H54 (cell line): Measurements from ENCODE around the gene UBN2.
"Not testable (repeated sequence)": the region's sequence is repeated elsewhere in the genome, so short reads cannot be mapped to it uniquely, and the experiment has no call there.

Experiments used
- DNase-seq: peaks from one replicate; pipeline ENCODE4 v3.0.0; 2011; ENCODE audit warnings: low spot score, mixed read lengths; ENCODE audit not compliant: insufficient read length
- FAIRE-seq: peaks from 3 replicates; lab custom pipeline; 2011; peaks lifted over from hg19 to GRCh38; lab: Jason Lieb, UNC
- POLR2A ChIP-seq: IDR thresholded peaks from 2 replicates; pipeline ENCODE4 v1.6.1; 2011; ENCODE audit warnings: low read depth, mild to moderate bottlenecking, low read length

Gene UBN2

DNA sequence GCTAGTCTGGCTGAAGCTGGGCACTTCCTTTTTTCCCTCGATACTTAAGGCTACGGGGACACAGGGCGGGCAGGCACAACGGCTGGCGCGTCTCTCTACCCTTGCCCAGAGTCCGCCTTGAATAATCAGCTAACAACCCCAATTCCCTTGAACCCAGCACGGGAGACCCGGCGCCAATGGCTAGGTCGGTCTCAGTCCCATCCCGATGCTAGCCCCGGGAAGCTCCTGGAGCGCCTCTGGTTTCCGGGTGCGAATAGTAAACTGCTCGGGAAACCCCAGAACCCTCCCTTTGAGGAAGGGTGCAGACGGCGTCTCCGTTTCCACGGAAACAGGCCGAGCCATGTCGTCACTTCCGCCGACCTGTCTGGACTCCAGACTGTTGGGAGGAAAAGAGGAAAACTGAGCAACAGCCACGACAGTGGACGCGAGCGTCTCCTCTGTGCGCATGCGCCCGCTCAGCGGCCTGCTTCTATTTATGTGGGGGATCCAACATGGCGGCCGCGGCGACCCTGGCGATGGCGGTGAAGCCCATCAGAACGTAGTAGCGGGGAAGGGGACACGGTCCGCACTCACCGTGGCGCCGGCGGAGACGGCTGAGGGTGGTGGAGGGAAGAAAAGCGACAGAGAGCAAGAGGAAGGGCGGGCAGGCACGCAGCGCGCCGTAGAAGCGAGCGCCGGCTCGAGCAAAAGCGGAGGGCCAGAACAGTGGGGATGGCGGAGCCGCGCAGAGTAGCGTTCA lies at the start of gene UBN2:
TSS of gene UBN2 (plus strand) at position 464 of the 739 bp plus-strand sequence. CDS start at position 712, 248 bp downstream.
- TF ChIP-seq POLR2A, result peak; percentile 93
- FAIRE-seq (peak; percentile 94), DNase-seq (peak; percentile 96)

- DNase-seq, result no peak
- peak; percentile 84 for FAIRE-seq
- no peak for TF ChIP-seq POLR2A
Observed at GRCh38 chr7:139181404-139181803, 49.6 kb upstream of the UBN2 start.

DNA sequence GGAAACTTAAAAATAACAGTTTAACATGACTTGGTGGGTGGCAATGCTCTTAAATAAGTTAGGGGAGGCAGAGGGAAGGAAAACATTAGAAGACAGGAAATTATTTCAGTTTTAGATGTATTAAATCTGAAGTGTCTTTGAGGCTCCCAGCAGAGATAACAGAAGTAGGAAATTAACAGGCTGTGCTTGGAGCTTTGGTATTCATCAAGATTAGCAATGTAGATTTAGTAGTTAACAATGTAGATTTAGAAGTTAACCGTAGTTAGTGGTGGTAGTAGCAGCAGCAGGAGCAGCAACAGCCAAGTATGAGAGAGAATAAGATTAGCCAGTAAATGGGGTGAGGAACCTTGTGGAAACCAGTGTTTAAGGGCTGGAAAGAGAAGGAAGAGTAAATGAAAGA lies 48.7 kb upstream of the UBN2 start:
- FAIRE-seq, result no peak
- DNase-seq, result no peak
- TF ChIP-seq POLR2A, result no peak

GRCh38 chr7:139183251-139183650 lies 47.8 kb upstream of the UBN2 start:
- TF ChIP-seq POLR2A, result no peak
- no peak for DNase-seq
- FAIRE-seq, result no peak

DNA sequence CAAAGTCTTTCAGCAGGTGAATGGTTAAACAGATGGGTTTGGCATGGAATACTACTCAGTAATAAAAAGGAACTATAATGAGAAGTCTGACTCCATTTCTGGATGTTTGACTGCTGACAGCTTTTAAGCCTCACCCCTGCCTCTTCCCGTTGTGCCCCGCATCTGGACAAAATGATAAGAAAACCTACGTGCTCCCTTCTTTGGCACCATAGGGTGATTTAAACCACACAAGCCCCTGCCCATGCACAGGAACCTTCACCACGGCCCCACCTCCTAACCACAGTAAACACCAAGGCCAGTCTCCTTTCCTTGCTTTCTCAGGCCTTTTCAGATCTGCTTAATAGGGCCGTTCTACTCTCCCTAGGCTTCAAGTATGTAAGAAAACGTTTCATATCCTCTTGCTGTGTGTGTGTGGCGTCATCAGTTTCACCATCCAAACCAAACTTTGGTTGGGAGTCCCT lies 47.1 kb upstream of the UBN2 start:
- DNase-seq (no peak), FAIRE-seq (no peak)
- no peak for TF ChIP-seq POLR2A

GRCh38 chr7:139186146-139186545 lies 44.9 kb upstream of the UBN2 start:
- FAIRE-seq (no peak), DNase-seq (no peak)
- no peak for TF ChIP-seq POLR2A

DNA sequence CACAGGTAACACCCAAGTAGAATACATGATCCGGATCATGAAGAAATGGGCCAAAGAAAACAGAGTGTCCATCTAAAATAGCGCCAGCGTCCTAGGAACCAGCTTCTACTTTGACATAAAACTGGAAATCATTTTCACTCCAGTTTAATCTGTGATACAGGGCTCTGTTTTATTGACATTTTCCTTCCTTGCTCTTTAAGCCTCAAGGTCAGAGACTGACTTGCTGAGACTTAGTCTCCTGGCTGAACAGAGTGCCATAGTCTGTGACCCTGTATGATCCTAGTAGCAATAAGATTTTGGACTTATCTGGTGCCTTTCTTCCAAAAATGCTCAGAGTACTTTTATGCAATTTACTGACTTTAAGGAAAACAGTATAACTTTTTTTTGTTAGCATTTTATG lies 41.7 kb upstream of the UBN2 start:
- no peak for DNase-seq
- no peak for FAIRE-seq
- TF ChIP-seq POLR2A, result no peak

DNA sequence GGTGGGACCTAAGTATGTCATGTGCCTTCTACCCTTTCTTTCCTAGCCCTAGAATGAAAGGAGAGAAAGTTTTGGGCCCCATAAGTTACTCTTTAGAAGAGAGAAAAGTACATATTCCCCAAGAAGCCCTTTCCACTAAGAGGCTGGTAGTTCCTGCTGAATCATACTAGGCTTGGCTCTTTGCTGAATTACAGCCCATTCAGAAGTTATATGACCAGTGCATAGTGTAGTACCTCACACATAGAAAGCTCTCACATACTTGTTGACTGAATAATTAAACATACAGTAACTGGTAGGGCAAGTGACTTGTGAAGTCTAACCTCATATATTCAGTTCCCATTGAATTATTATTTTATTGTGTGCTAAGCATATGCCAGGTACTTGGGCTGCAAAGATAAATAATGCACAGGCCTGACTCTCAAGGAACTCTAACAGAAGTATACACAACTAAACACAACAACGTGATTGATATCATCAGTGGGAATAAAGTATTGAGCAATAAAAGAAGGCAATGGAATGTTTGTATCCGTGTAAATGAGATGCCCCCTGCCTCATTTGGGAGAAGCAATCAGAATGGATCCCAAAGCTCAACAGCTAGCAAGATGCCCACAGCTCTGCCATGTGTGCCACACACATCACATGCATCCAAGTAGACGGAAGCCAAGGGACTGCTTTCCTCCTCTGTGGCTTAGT lies 38.9 kb upstream of the UBN2 start:
- DNase-seq (no peak), FAIRE-seq (no peak)
- no peak for TF ChIP-seq POLR2A

GRCh38 chr7:139200382-139200781 lies 30.7 kb upstream of the UBN2 start:
- DNase-seq, result no peak
- FAIRE-seq, result no peak

GRCh38 chr7:139203992-139204391 lies 27.0 kb upstream of the UBN2 start:
- FAIRE-seq, result no peak
- no peak for DNase-seq
- TF ChIP-seq POLR2A, result no peak

More at GRCh38 chr7:139200382-139200781, 30.7 kb upstream of the UBN2 start:
- TF ChIP-seq POLR2A, result no peak

DNA sequence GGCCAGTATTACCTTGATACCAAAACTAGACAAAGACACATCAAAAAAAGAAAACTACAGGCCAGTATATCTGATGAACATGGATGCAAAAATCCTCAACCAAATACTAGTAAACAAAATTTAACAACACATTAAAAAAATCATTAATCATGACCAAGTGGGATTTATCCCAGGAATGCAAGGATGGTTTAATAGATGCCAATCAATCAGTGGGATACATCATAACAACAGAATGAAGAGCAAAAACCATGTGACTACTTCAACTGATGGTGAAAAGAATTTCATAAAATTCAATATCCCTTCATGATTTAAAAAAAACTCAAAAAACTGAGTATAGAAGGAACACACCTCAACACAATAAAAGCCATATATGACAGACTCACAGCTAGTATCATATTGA lies 25.2 kb upstream of the UBN2 start:
- no peak for FAIRE-seq
- TF ChIP-seq POLR2A, result no peak
- DNase-seq, result no peak

DNA sequence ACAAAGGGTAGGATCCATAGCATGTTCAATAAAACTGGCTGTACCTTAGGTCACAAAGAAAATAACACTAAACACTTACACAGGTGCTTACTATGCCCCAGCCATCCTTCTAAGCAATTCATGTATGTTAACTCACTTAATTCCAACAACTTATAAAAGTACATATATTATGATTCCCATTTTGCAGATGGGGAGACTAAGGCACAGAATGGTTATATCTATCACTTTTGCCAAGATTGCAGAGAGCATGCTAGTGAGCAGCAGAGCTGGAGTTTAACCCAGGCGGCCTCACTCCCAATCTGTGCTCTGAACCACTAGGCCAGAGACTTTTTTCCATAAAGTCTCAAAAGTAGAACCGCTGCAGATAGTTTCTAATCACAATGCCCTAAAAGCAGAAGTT lies 18.9 kb upstream of the UBN2 start:
- no peak for DNase-seq
- no peak for TF ChIP-seq POLR2A
- FAIRE-seq, result no peak

GRCh38 chr7:139213489-139213888 lies 17.5 kb upstream of the UBN2 start:
- FAIRE-seq, DNase-seq: not testable (repeated sequence)

DNA sequence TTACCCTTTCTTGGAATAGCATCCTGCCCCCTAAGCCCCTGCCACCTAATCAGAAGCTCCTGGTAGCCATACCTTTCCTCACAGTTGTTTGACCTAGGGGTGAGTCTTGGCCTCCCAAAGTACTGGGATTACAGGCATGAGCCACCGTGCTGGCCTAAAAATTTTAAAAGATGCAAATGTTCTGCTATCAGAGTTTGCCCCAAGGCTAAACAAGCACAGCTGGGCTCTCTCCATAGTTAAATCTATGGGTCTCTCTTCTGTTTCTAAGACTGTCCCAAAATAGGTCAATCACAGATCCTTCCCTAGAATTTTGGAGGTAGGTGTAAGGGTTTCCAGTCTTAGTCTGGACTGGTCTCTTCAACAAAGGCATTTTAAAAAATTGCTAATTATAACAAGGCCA lies 12.9 kb upstream of the UBN2 start:
- DNase-seq (no peak), FAIRE-seq (no peak)

GRCh38 chr7:139224219-139224618 lies 6.8 kb upstream of the UBN2 start:
- no peak for FAIRE-seq
- DNase-seq, result no peak
- no peak for TF ChIP-seq POLR2A

More for the DNA sequence above, 12.9 kb upstream of the UBN2 start:
- TF ChIP-seq POLR2A, result no peak

GRCh38 chr7:139224836-139225235 lies 6.2 kb upstream of the UBN2 start:
- not testable (repeated sequence) for FAIRE-seq, DNase-seq

GRCh38 chr7:139225286-139226157 lies 5.5 kb upstream of the UBN2 start:
- DNase-seq, FAIRE-seq: not testable (repeated sequence)

- DNase-seq, FAIRE-seq: not testable (repeated sequence)
Observed at GRCh38 chr7:139226158-139226515, 4.9 kb upstream of the UBN2 start.

GRCh38 chr7:139226988-139227488 lies 4.0 kb upstream of the UBN2 start:
- not testable (repeated sequence) for FAIRE-seq, DNase-seq
